Neural progenitor cell (in vitro differentiated cells): ENCODE results near the gene FKBP14. TPM values are rescaled to one million over a fixed set of nuclear protein-coding genes. Genes with fewer than 3 reads are reported as not detected.

ENCODE experiments used
- DNase-seq: peaks from one replicate; pipeline ENCODE4 v3.0.0-alpha.2; 2016; ENCODE audit warnings: low spot score
- H2AFZ ChIP-seq: fragments of 200-600 bp; sonication (generic); replicated peaks from 2 replicates; pipeline ENCODE4 v1.6.1; 2016; ENCODE audit warnings: antibody characterized with exemption
- H3F3A ChIP-seq: fragments of 200-600 bp; sonication (generic); 2 replicates; pipeline ENCODE4 v1.6.1; 2016; ENCODE audit warnings: antibody characterized with exemption, low read depth
- H3K27ac ChIP-seq: fragments of 200-600 bp; sonication (generic); 2 replicates; pipeline ENCODE4 v1.5.1; 2016; ENCODE audit warnings: mild to moderate bottlenecking
- H3K27me3 ChIP-seq: fragments of 200-600 bp; sonication (generic); 2 replicates; pipeline ENCODE4 v1.6.1; 2016; ENCODE audit warnings: mild to moderate bottlenecking, moderate library complexity
- H3K36me3 ChIP-seq: fragments of 200-600 bp; sonication (generic); 2 replicates; pipeline ENCODE4 v1.5.1; 2016
- H3K4me1 ChIP-seq: fragments of 200-600 bp; sonication (generic); 2 replicates; pipeline ENCODE4 v1.6.1; 2016; ENCODE audit warnings: mixed run types
- H3K4me2 ChIP-seq: fragments of 200-600 bp; sonication (generic); 2 replicates; pipeline ENCODE4 v1.6.1; 2016
- H3K4me3 ChIP-seq: fragments of 200-600 bp; sonication (generic); 2 replicates; pipeline ENCODE4 v1.5.1; 2016
- H3K79me2 ChIP-seq: fragments of 200-600 bp; sonication (generic); 2 replicates; pipeline ENCODE4 v1.6.1; 2016; ENCODE audit warnings: low read depth
- H3K9ac ChIP-seq: fragments of 200-600 bp; sonication (generic); 2 replicates; pipeline ENCODE4 v1.6.1; 2016
- H3K9me3 ChIP-seq: fragments of 200-600 bp; sonication (generic); 2 replicates; pipeline ENCODE4 v1.5.1; 2016; ENCODE audit warnings: low read depth
- H4K20me1 ChIP-seq: fragments of 200-600 bp; sonication (generic); 2 replicates; pipeline ENCODE4 v1.6.1; 2016; ENCODE audit warnings: low read depth
- H3K27ac Mint-ChIP-seq: 3 replicates; pipeline ENCODE4 v1.8.0; 2021; ENCODE audit warnings: mixed read lengths
- H3K27me3 Mint-ChIP-seq: 2 replicates; pipeline ENCODE4 v1.8.0; 2022; ENCODE audit warnings: low read depth, mild to moderate bottlenecking, inconsistent platforms, moderate library complexity, mixed read lengths; ENCODE audit not compliant: insufficient read depth
- H3K36me3 Mint-ChIP-seq: 3 replicates; pipeline ENCODE4 v1.8.0; 2021; ENCODE audit warnings: mixed read lengths
- H3K4me1 Mint-ChIP-seq: 3 replicates; pipeline ENCODE4 v1.8.0; 2021; ENCODE audit warnings: mixed read lengths
- H3K4me3 Mint-ChIP-seq: 3 replicates; pipeline ENCODE4 v1.8.0; 2021; ENCODE audit warnings: mild to moderate bottlenecking, moderate library complexity, mixed read lengths
- H3K9me3 Mint-ChIP-seq: 3 replicates; pipeline ENCODE4 v1.8.0; 2020; ENCODE audit warnings: mixed read lengths
- EZH2 ChIP-seq: fragments of 200-600 bp; sonication (generic); IDR thresholded peaks from 2 replicates; pipeline ENCODE4 v1.6.1; 2017; ENCODE audit warnings: antibody characterized with exemption, mild to moderate bottlenecking, moderate library complexity
- EZH2phosphoT487 ChIP-seq: fragments of 200-600 bp; sonication (generic); IDR thresholded peaks from 2 replicates; pipeline ENCODE4 v1.6.1; 2017; ENCODE audit warnings: antibody characterized with exemption
- total RNA-seq: library from RNA; depleted of rRNA; stranded (reverse); fragments of >200 nt; gene quantifications from 2 replicates; pipeline ENCODE4 v1.2.3, GENCODE V29; 2015; ENCODE audit warnings: low replicate concordance
- TF ChIP-seq, protein P1 (sequence below): fragments of 200-600 bp; sonication (generic); IDR thresholded peaks from 2 replicates; pipeline ENCODE4 v1.5.1; 2017; ENCODE audit warnings: antibody characterized with exemption, mild to moderate bottlenecking

The FKBP14 gene
- total RNA-seq, 1 donor from 2014 or later: 4.5 TPM

DNA sequence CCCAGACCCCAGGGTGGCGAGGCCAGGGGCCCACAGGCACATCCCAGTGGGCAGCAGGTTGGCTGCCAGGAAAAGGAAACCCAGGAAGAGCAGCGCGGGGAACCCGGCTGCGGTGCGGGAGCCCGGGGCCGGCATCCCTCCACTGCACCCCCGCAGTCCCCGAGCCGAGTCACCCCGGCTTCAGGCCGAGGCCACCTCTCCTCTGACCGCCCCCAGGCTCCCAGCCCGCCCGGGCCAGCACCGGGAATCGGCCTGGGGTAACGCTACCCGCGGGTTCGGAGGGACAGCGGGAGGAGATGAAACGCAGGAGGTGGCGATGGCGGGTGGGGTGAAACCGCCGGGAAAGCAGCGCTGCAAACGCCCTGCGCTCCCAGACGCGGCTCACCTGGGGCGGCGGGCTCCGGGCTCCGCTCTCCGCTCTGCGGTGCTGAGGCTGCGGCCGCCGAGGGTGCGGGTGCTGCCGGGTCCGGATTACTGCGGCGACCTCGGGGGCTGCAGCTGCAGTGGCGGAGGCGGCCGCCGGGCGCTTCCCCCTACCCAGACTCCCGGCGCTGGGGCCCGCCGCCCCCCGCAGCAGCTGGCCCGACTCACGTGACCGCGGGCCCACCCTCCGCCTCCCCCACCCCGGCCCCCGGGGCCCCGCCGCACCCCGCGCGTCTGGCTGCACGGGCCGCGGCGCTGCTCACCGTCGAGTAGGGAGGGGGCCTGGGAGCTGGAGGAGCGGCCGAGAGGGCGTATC, 37.1 kb downstream of the FKBP14 start, which contains the start of gene SCRN1:
SCRN1 (minus strand) TSS at position 545 of the 739 bp plus-strand sequence. CDS start 20,734 bp downstream, outside the sequence.
- Histone ChIP-seq H3K79me2 (peaks cover 53% of the 10 kb centered on the region), H3K27me3 (no peaks in the 10 kb centered on the region), H3K4me2 (peak within 1 kb of the TSS; percentile 83), H3K9me3 (peaks cover 8% of the 10 kb centered on the region), H3K4me3 (peak within 1 kb of the TSS; percentile 97), H4K20me1 (no peaks in the 10 kb centered on the region), H3K36me3 (no peaks in the 10 kb centered on the region), H3K27ac (no peak within 1 kb of the TSS), H2AFZ (peak within 1 kb of the TSS; percentile 97), H3F3A (peaks cover 5% of the 10 kb centered on the region), H3K9ac (peak within 1 kb of the TSS; percentile 70), H3K4me1 (peaks cover 12% of the 10 kb centered on the region)
- H3K4me3 Mint-ChIP-seq: peak within 1 kb of the TSS; percentile 90
- H3K36me3 Mint-ChIP-seq: peaks cover 17% of the 10 kb centered on the region
- peaks cover 23% of the 10 kb centered on the region for H3K4me1 Mint-ChIP-seq
- peaks cover 18% of the 10 kb centered on the region for H3K9me3 Mint-ChIP-seq
- DNase-seq: peak; percentile 80
- no peak for TF ChIP-seq EZH2
- TF ChIP-seq, protein P1, sequence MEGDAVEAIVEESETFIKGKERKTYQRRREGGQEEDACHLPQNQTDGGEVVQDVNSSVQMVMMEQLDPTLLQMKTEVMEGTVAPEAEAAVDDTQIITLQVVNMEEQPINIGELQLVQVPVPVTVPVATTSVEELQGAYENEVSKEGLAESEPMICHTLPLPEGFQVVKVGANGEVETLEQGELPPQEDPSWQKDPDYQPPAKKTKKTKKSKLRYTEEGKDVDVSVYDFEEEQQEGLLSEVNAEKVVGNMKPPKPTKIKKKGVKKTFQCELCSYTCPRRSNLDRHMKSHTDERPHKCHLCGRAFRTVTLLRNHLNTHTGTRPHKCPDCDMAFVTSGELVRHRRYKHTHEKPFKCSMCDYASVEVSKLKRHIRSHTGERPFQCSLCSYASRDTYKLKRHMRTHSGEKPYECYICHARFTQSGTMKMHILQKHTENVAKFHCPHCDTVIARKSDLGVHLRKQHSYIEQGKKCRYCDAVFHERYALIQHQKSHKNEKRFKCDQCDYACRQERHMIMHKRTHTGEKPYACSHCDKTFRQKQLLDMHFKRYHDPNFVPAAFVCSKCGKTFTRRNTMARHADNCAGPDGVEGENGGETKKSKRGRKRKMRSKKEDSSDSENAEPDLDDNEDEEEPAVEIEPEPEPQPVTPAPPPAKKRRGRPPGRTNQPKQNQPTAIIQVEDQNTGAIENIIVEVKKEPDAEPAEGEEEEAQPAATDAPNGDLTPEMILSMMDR: peak; percentile 2
- H3K27me3 Mint-ChIP-seq: peaks cover 6% of the 10 kb centered on the region
- peak within 1 kb of the TSS; percentile 94 for H3K27ac Mint-ChIP-seq

DNA sequence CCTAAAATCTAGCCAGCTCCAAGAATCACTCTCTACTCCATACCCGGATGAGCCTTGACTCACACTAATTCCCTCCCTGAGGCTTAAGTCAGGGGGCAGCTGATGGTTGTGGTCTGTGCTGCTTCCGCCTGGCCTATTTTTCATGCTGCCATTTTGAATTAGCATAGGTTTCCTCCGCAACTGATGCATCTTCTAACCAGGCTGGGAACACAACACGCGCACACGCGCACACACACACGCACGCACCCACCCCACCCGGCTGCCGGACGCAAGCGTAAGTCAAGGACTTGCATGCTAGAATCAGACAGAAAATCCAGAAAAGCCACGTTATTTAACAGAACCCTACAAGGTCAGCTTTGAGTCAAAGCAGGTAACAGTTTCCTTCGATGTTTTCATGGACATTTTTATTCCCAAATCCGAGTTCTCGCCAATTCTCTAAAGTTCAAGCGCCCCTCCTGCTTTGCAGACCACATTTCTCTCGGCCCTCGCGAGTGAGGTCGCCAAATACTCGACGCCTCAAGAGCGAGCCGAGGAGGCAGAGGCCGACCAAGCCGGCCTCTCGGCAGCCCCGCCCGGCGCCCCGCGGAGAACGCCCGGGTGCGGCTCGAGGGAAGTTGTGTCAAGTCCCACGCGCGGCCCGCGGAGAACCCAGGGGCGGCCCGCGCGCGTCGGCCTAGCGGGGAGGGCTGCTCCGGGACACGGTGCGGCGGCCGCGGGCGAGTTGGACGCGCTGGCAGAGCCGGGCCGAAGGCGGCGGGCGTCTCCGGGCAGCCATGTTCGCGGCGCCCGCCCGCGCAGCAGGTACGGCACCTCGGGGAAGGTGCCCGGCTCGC, 37.9 kb downstream of the FKBP14 start:
- Mint-ChIP-seq H3K27ac (peak overlapping the region; percentile 94), H3K27me3 (peaks cover 6% of the 10 kb centered on the region), H3K4me1 (peaks cover 23% of the 10 kb centered on the region), H3K4me3 (peak overlapping the region; percentile 89), H3K36me3 (peaks cover 21% of the 10 kb centered on the region), H3K9me3 (peaks cover 14% of the 10 kb centered on the region)
- Histone ChIP-seq H3K4me1 (peaks cover 12% of the 10 kb centered on the region), H3K79me2 (peaks cover 61% of the 10 kb centered on the region), H3K9ac (peak overlapping the region; percentile 70), H3K27ac (no peak overlapping the region), H3K36me3 (no peaks in the 10 kb centered on the region), H3K4me3 (peak overlapping the region; percentile 97), H3K9me3 (peaks cover 8% of the 10 kb centered on the region), H3K27me3 (no peaks in the 10 kb centered on the region), H2AFZ (peak overlapping the region; percentile 97), H3F3A (peaks cover 5% of the 10 kb centered on the region), H4K20me1 (no peaks in the 10 kb centered on the region), H3K4me2 (peak overlapping the region; percentile 83)
- no peak for TF ChIP-seq EZH2
- no peak for TF ChIP-seq EZH2phosphoT487
- TF ChIP-seq, protein P1: no peak
- DNase-seq: peak; percentile 60

DNA sequence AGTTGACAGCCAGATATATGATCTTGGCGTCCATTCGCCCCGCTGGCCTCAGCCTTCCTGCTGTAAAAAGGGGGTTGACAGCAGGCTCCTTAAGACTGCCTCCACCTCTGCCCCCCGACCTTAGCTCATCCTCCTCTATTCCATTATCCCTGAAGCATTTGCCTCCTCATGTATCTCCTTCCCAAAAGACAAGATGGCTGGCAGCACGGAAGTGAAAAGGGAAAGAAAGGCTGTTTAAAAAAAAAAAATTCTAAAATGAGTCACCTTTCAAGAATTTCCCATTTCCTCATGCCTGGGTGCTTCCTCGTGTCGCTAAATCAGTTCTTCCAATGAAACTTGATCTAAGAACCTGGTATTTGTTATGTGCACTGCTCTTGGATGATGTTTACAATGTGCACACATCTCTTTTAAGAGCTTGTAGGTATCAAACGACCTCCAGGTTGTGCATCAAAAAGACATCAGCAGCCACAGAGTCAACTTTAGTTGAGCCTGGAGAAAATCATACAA, 38.6 kb downstream of the FKBP14 start:
- Mint-ChIP-seq H3K36me3 (peaks cover 23% of the 10 kb centered on the region), H3K27ac (peak overlapping the region; percentile 68), H3K9me3 (peaks cover 14% of the 10 kb centered on the region), H3K27me3 (peaks cover 6% of the 10 kb centered on the region), H3K4me3 (peak overlapping the region; percentile 89), H3K4me1 (peaks cover 23% of the 10 kb centered on the region)
- peak overlapping the region; percentile 97 for H3K4me3 ChIP-seq
- H3K4me1 ChIP-seq: peaks cover 12% of the 10 kb centered on the region
- no peaks in the 10 kb centered on the region for H3K27me3 ChIP-seq
- H3K9me3 ChIP-seq: peaks cover 3% of the 10 kb centered on the region
- no peak for TF ChIP-seq EZH2
- TF ChIP-seq, protein P1: no peak
- TF ChIP-seq EZH2phosphoT487: no peak
- peaks cover 5% of the 10 kb centered on the region for H3F3A ChIP-seq
- H2AFZ ChIP-seq: no peak overlapping the region
- H4K20me1 ChIP-seq: peaks cover 1% of the 10 kb centered on the region
- DNase-seq: peak; percentile 21
- peak overlapping the region; percentile 83 for H3K4me2 ChIP-seq
- peaks cover 68% of the 10 kb centered on the region for H3K79me2 ChIP-seq
- no peak overlapping the region for H3K27ac ChIP-seq
- no peak overlapping the region for H3K9ac ChIP-seq
- no peaks in the 10 kb centered on the region for H3K36me3 ChIP-seq
